ENCODE measurements around the gene GRIN1.

GRIN1 gene

GRCh38 chr9:137188490-137189296 lies 49.7 kb downstream of the GRIN1 start, which contains the start of the genes ANAPC2 and SSNA1:
Gene ANAPC2, minus strand, starts transcription at chr9:137188560. Its CDS starts 28 bp downstream, at chr9:137188532.
Gene SSNA1, plus strand, starts transcription at chr9:137188676. Its CDS starts 51 bp downstream, at chr9:137188727.
- POLR2A ChIA-PET, result interaction anchor here (0.6 to 2.7 kb wide), 22 partner anchors 10 to 102 kb away, joined by 3 to 19 read pairs (median 6); partner anchors contain the start of genes CYSRT1, LRRC26, MAN1B1 and NDOR1
- TF ChIP-seq CTBP1 (IDR thresholded peaks at IDR 0.05; ENCODE audit: borderline replicate concordance) (no peak), ARNT (IDR thresholded peaks at IDR 0.05) (0 out of 2 replicates have a peak, but pooled peaks have one; percentile 3), NFRKB (IDR thresholded peaks at IDR 0.05) (no peak)
- peak; percentile 95 for DNase-seq (ENCODE audit: extremely low spot score)
- CTCF ChIA-PET, result interaction anchor here (0.5 to 1.5 kb wide), 3 partner anchors 48 to 121 kb away, joined by 3 to 5 read pairs (median 3); no protein-coding TSS in a partner anchor

- TF ChIP-seq SP1 (IDR thresholded peaks at IDR 0.05), result no peak
- no peak for TF ChIP-seq SUZ12 (IDR thresholded peaks at IDR 0.05)
- no peak for TF ChIP-seq TARDBP (IDR thresholded peaks at IDR 0.05)
- no peak for TF ChIP-seq ARNT (IDR thresholded peaks at IDR 0.05)
- no peak for TF ChIP-seq NFRKB (IDR thresholded peaks at IDR 0.05)
- no peak for TF ChIP-seq L3MBTL2 (conservative IDR thresholded peaks at IDR 0.05)
- no peak for TF ChIP-seq LEF1 (IDR thresholded peaks at IDR 0.05; ENCODE audit: borderline replicate concordance)
- TF ChIP-seq BHLHE40 (IDR thresholded peaks at IDR 0.05; ENCODE audit: borderline replicate concordance), result no peak
- TF ChIP-seq FOXM1 (IDR thresholded peaks at IDR 0.05; ENCODE audit: borderline replicate concordance), result no peak
- no peak for TF ChIP-seq HDGF (IDR thresholded peaks at IDR 0.05; ENCODE audit: borderline replicate concordance)
- TF ChIP-seq FOXA1 (IDR thresholded peaks at IDR 0.05), result no peak
- no peak for TF ChIP-seq FOXK2 (IDR thresholded peaks at IDR 0.05)
- no peak for TF ChIP-seq ELF4 (IDR thresholded peaks at IDR 0.05)
- TF ChIP-seq PKNOX1 (IDR thresholded peaks at IDR 0.05), result no peak
- TF ChIP-seq ZNF384 (IDR thresholded peaks at IDR 0.05), result no peak
- TF ChIP-seq CTBP1 (IDR thresholded peaks at IDR 0.05; ENCODE audit: borderline replicate concordance), result no peak
- ChIA-PET CTCF (interaction anchor here (1.3 to 1.5 kb wide), 2 partner anchors 47 to 60 kb away, joined by 3 to 5 read pairs; no protein-coding TSS in a partner anchor), POLR2A (interaction anchor here (0.7 to 2.7 kb wide), 21 partner anchors 9 to 103 kb away, joined by 3 to 19 read pairs (median 6); partner anchors contain the start of genes CYSRT1, LRRC26, MAN1B1 and NDOR1)
- DNase-seq (ENCODE audit: extremely low spot score), result no peak
These were observed 50.6 kb downstream of the GRIN1 start for GRCh38 chr9:137189297-137190295.

- ChIA-PET CTCF (interaction anchor here (1.5 kb wide), 1 partner anchor 47 kb away, joined by 5 read pairs; no protein-coding TSS in a partner anchor), POLR2A (interaction anchor here (1.1 to 2.7 kb wide), 5 partner anchors 8 to 60 kb away, joined by 3 to 19 read pairs (median 6); partner anchors contain the start of gene TPRN)
- TF ChIP-seq CTBP1 (IDR thresholded peaks at IDR 0.05; ENCODE audit: borderline replicate concordance) (no peak), ARNT (IDR thresholded peaks at IDR 0.05) (no peak), SP1 (IDR thresholded peaks at IDR 0.05) (no peak), SUZ12 (IDR thresholded peaks at IDR 0.05) (no peak), FOXK2 (IDR thresholded peaks at IDR 0.05) (no peak), HDGF (IDR thresholded peaks at IDR 0.05; ENCODE audit: borderline replicate concordance) (no peak), ELF4 (IDR thresholded peaks at IDR 0.05) (no peak), NFRKB (IDR thresholded peaks at IDR 0.05) (no peak), ZNF384 (IDR thresholded peaks at IDR 0.05) (no peak), FOXM1 (IDR thresholded peaks at IDR 0.05; ENCODE audit: borderline replicate concordance) (no peak), TARDBP (IDR thresholded peaks at IDR 0.05) (no peak)
- no peak for DNase-seq (ENCODE audit: extremely low spot score)
These were observed 51.4 kb downstream of the GRIN1 start for GRCh38 chr9:137190315-137190856.

- CTCF ChIA-PET, result no interaction called here
- POLR2A ChIA-PET, result interaction anchor here (1.3 to 2.0 kb wide), 4 partner anchors 10 to 105 kb away, joined by 3 to 6 read pairs (median 4); partner anchors contain the start of genes MAN1B1, NDOR1, TMEM203 and TPRN
- no peak for DNase-seq (ENCODE audit: extremely low spot score)
- no peak for TF ChIP-seq FOXM1 (IDR thresholded peaks at IDR 0.05; ENCODE audit: borderline replicate concordance)
- TF ChIP-seq CTBP1 (IDR thresholded peaks at IDR 0.05; ENCODE audit: borderline replicate concordance), result no peak
- no peak for TF ChIP-seq HDGF (IDR thresholded peaks at IDR 0.05; ENCODE audit: borderline replicate concordance)
- TF ChIP-seq SP1 (IDR thresholded peaks at IDR 0.05), result no peak
- TF ChIP-seq BHLHE40 (IDR thresholded peaks at IDR 0.05; ENCODE audit: borderline replicate concordance), result no peak
- TF ChIP-seq ZNF384 (IDR thresholded peaks at IDR 0.05), result no peak
- TF ChIP-seq FOXA1 (IDR thresholded peaks at IDR 0.05), result no peak
- TF ChIP-seq PKNOX1 (IDR thresholded peaks at IDR 0.05), result no peak
- no peak for TF ChIP-seq NFRKB (IDR thresholded peaks at IDR 0.05)
- no peak for TF ChIP-seq TARDBP (IDR thresholded peaks at IDR 0.05)
- TF ChIP-seq ARNT (IDR thresholded peaks at IDR 0.05), result no peak
- TF ChIP-seq LEF1 (IDR thresholded peaks at IDR 0.05; ENCODE audit: borderline replicate concordance), result no peak
- no peak for TF ChIP-seq SUZ12 (IDR thresholded peaks at IDR 0.05)
- TF ChIP-seq FOXK2 (IDR thresholded peaks at IDR 0.05), result no peak
- TF ChIP-seq ELF4 (IDR thresholded peaks at IDR 0.05), result no peak
- no peak for TF ChIP-seq L3MBTL2 (conservative IDR thresholded peaks at IDR 0.05)
These were observed 52.3 kb downstream of the GRIN1 start for GRCh38 chr9:137191245-137191644.
